HCT116 (cell line): ENCODE results near the gene MCCD1. TPM values are rescaled to one million over a fixed set of nuclear protein-coding genes. Genes with fewer than 3 reads are reported as not detected.

Experiments
- ATAC-seq: fragments of 200-7000 bp; cut with Tn5 transposase; 2 replicates; pipeline ENCODE4 v1.9.1; 2020; ENCODE audit warnings: mild to moderate bottlenecking, moderate library complexity
- BruUV-seq: library from RNA; stranded (reverse); fragments of 400-500 nt; replicated peaks from 2 replicates; lab custom pipeline; 2021; lab: Mats Ljungman, UMichigan
- CTCF ChIA-PET: fragments of 300-600 bp; sonication (Branson Sonifier 250); formaldehyde crosslinking; loops from one replicate; lab custom pipeline; 2021; ENCODE audit warnings: antibody characterized with exemption; lab: Charles Lee
- POLR2A ChIA-PET: fragments of 300-600, 350-600 bp; sonication (Branson Sonifier 250); formaldehyde crosslinking; loops from one replicate; lab custom pipeline; 2021; ENCODE audit warnings: antibody characterized with exemption; lab: Charles Lee
- RAD21 ChIA-PET, 2 experiments: fragments of 300-600 bp; sonication (Branson Sonifier 250); formaldehyde crosslinking; loops; one replicate each; lab custom pipeline; 2023; ENCODE audit warnings: low total read pairs in 2 of 2; ENCODE audit not compliant: uncharacterized antibody in 2 of 2, unreplicated experiment in 2 of 2, low non-redundant PET in 1 of 2; lab: Charles Lee
- DNase-seq: peaks from one replicate; pipeline ENCODE4 v3.0.0-alpha.2; 2010; ENCODE audit warnings: low read depth, low spot score
- H2AFZ ChIP-seq: fragments of 200-600 bp; shearing (Covaris generic), sonication (generic); 2 replicates; pipeline ENCODE4 v1.6.1; 2017; ENCODE audit warnings: low read depth, mixed run types, mixed read lengths, antibody characterized with exemption, low read length; ENCODE audit not compliant: poor library complexity, severe bottlenecking
- H3K27ac ChIP-seq: 2 replicates; pipeline ENCODE4 v1.5.1; 2012; ENCODE audit warnings: low read depth, low read length
- H3K27me3 ChIP-seq: fragments of 200-600 bp; sonication (generic); 2 replicates; pipeline ENCODE4 v1.6.1; 2016; ENCODE audit warnings: mixed run types, low read length, mixed read lengths; ENCODE audit not compliant: insufficient read depth
- H3K36me3 ChIP-seq, 2 experiments: fragments of 200-500 bp in 1 of 2; fragments of 200-600 bp in 1 of 2; sonication (Bioruptor generic) in 1 of 2; sonication (generic) in 1 of 2; 2 replicates each; pipeline versions ENCODE4 v1.5.1 to v1.6.1; 2014 to 2016; ENCODE audit warnings: low read length in 2 of 2, inconsistent platforms in 1 of 2, mixed read lengths in 1 of 2, mixed run types in 1 of 2; ENCODE audit not compliant: insufficient read depth in 2 of 2, control insufficient read depth in 1 of 2
- H3K4me1 ChIP-seq, 2 experiments: fragments of 200-600 bp in 1 of 2; sonication (generic) in 1 of 2; 2 replicates each; pipeline versions ENCODE4 v1.5.1 to v1.6.1; 2012 to 2017; ENCODE audit warnings: low read length in 2 of 2, inconsistent platforms in 1 of 2, mild to moderate bottlenecking in 1 of 2, mixed read lengths in 1 of 2, mixed run types in 1 of 2, moderate library complexity in 1 of 2; ENCODE audit not compliant: insufficient read depth in 2 of 2, control insufficient read depth in 1 of 2
- H3K4me2 ChIP-seq: fragments of 200-600 bp; sonication (generic); 2 replicates; pipeline ENCODE4 v1.6.1; 2017; ENCODE audit warnings: mixed run types, low read length, mixed read lengths
- H3K4me3 ChIP-seq, 2 experiments: fragments of 200-600 bp in 1 of 2; sonication (generic) in 1 of 2; replicated peaks in 1 of 2; 2 replicates each; pipeline ENCODE4 v1.5.1; 2011 to 2016; ENCODE audit warnings: low read length in 2 of 2, control low read depth in 1 of 2, low read depth in 1 of 2, mild to moderate bottlenecking in 1 of 2, mixed read lengths in 1 of 2, mixed run types in 1 of 2
- H3K79me2 ChIP-seq: fragments of 200-600 bp; sonication (generic); 2 replicates; pipeline ENCODE4 v1.6.1; 2017; ENCODE audit warnings: mild to moderate bottlenecking, mixed run types, low read length, moderate library complexity, mixed read lengths; ENCODE audit not compliant: insufficient read depth
- H3K9ac ChIP-seq: fragments of 200-600 bp; sonication (generic); 2 replicates; pipeline ENCODE4 v1.6.1; 2016; ENCODE audit warnings: low read length, mixed read lengths
- H3K9me2 ChIP-seq: fragments of 200-600 bp; sonication (generic), shearing (Covaris generic); 2 replicates; pipeline ENCODE4 v1.6.1; 2017; ENCODE audit warnings: mixed run types, mild to moderate bottlenecking, moderate library complexity; ENCODE audit not compliant: insufficient read depth
- H3K9me3 ChIP-seq, 2 experiments: fragments of 200-500 bp in 1 of 2; fragments of 200-600 bp in 1 of 2; sonication (Bioruptor generic) in 1 of 2; sonication (generic) in 1 of 2; 2 replicates each; pipeline ENCODE4 v1.6.1; 2014 to 2017; ENCODE audit warnings: low read length in 2 of 2, mixed read lengths in 2 of 2, inconsistent platforms in 1 of 2, low read depth in 1 of 2, mild to moderate bottlenecking in 1 of 2, mixed run types in 1 of 2, moderate library complexity in 1 of 2; ENCODE audit not compliant: control insufficient read depth in 1 of 2, insufficient read depth in 1 of 2
- H4K20me1 ChIP-seq: fragments of 200-600 bp; sonication (generic), shearing (Covaris generic); 2 replicates; pipeline ENCODE4 v1.6.1; 2017; ENCODE audit warnings: mixed run types, mild to moderate bottlenecking, moderate library complexity; ENCODE audit not compliant: insufficient read depth
- ATF3 ChIP-seq: IDR thresholded peaks from 2 replicates; pipeline ENCODE4 v1.6.1; 2012
- CBX3 ChIP-seq: IDR thresholded peaks from 2 replicates; pipeline ENCODE4 v1.6.1; 2012; ENCODE audit warnings: low read depth
- CEBPB ChIP-seq: IDR thresholded peaks from 2 replicates; pipeline ENCODE4 v1.6.1; 2012; ENCODE audit warnings: low read depth
- EGR1 ChIP-seq: IDR thresholded peaks from 2 replicates; pipeline ENCODE4 v1.6.1; 2012; ENCODE audit warnings: low read depth
- ELF1 ChIP-seq: IDR thresholded peaks from 2 replicates; pipeline ENCODE4 v1.6.1; 2012; ENCODE audit warnings: low read depth, borderline replicate concordance
- POLR2A ChIP-seq: IDR thresholded peaks from 2 replicates; pipeline ENCODE4 v1.7.0; 2011; ENCODE audit warnings: borderline replicate concordance; ENCODE audit not compliant: insufficient read depth, insufficient read length; ENCODE audit errors: extremely low read depth
- YY1 ChIP-seq: IDR thresholded peaks from 2 replicates; pipeline ENCODE4 v1.6.1; 2011; ENCODE audit warnings: low read length, low read depth, moderate library complexity, mild to moderate bottlenecking; ENCODE audit not compliant: insufficient replicate concordance; ENCODE audit errors: extremely low read depth
- ZNF274 ChIP-seq: fragments of 200-500 bp; sonication (Bioruptor generic); IDR thresholded peaks from 2 replicates; pipeline ENCODE4 v1.6.1; 2014; ENCODE audit warnings: mild to moderate bottlenecking, low read depth, low read length, inconsistent platforms
- intact Hi-C: fragments of 100-400 bp; cut with micrococcal nuclease; formaldehyde crosslinking; loops from 2 replicates; pipeline ENCODE4 v1.10.0; 2022
- total RNA-seq: library from RNA; stranded (reverse); gene quantifications from one replicate; pipeline ENCODE4 v1.2.1, GENCODE V29; 2021; ENCODE audit not compliant: unreplicated experiment
- TF ChIP-seq, protein P1 (sequence below): IDR thresholded peaks from 2 replicates; pipeline ENCODE4 v1.6.1; 2012; ENCODE audit warnings: low read depth

Gene MCCD1
- total RNA-seq, 1 experiment from 2014 or later: not detected

DNA sequence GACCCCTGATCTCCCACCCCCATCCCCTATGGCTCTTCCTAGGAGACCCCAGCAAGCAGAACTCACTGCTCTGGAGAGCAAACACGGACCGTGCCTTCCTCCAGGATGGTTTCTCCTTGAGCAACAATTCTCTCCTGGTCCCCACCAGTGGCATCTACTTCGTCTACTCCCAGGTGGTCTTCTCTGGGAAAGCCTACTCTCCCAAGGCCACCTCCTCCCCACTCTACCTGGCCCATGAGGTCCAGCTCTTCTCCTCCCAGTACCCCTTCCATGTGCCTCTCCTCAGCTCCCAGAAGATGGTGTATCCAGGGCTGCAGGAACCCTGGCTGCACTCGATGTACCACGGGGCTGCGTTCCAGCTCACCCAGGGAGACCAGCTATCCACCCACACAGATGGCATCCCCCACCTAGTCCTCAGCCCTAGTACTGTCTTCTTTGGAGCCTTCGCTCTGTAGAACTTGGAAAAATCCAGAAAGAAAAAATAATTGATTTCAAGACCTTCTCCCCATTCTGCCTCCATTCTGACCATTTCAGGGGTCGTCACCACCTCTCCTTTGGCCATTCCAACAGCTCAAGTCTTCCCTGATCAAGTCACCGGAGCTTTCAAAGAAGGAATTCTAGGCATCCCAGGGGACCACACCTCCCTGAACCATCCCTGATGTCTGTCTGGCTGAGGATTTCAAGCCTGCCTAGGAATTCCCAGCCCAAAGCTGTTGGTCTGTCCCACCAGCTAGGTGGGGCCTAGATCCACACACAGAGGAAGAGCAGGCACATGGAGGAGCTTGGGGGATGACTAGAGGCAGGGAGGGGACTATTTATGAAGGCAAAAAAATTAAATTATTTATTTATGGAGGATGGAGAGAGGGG lies 44.7 kb downstream of the MCCD1 start:
- POLR2A ChIA-PET: no interaction called here
- H3K27me3 ChIP-seq: no peaks in the 10 kb centered on the region
- ATAC-seq (no peak), DNase-seq (no peak)
- H3K27ac ChIP-seq: no peak overlapping the region
- H3K4me2 ChIP-seq: no peak overlapping the region
- 0 out of 4 replicates have a peak, but pooled peaks cover 0 to 3% of the 10 kb centered on the region in 2 experiments for H3K4me1 ChIP-seq
- intact Hi-C loops: no loop called here
- RAD21 ChIA-PET: no interaction called here
- no TSS peak for BruUV-seq
- H3K9me3 ChIP-seq: no peaks in the 10 kb centered on the region
- H3K79me2 ChIP-seq: no peaks in the 10 kb centered on the region
- H3K4me3 ChIP-seq: no peak overlapping the region
- H3K36me3 ChIP-seq: no peaks in the 10 kb centered on the region
- H4K20me1 ChIP-seq: no peaks in the 10 kb centered on the region
- CTCF ChIA-PET: no interaction called here
- H2AFZ ChIP-seq: no peak overlapping the region
- H3K9ac ChIP-seq: no peak overlapping the region
- no peaks in the 10 kb centered on the region for H3K9me2 ChIP-seq
- TF ChIP-seq, protein P1, sequence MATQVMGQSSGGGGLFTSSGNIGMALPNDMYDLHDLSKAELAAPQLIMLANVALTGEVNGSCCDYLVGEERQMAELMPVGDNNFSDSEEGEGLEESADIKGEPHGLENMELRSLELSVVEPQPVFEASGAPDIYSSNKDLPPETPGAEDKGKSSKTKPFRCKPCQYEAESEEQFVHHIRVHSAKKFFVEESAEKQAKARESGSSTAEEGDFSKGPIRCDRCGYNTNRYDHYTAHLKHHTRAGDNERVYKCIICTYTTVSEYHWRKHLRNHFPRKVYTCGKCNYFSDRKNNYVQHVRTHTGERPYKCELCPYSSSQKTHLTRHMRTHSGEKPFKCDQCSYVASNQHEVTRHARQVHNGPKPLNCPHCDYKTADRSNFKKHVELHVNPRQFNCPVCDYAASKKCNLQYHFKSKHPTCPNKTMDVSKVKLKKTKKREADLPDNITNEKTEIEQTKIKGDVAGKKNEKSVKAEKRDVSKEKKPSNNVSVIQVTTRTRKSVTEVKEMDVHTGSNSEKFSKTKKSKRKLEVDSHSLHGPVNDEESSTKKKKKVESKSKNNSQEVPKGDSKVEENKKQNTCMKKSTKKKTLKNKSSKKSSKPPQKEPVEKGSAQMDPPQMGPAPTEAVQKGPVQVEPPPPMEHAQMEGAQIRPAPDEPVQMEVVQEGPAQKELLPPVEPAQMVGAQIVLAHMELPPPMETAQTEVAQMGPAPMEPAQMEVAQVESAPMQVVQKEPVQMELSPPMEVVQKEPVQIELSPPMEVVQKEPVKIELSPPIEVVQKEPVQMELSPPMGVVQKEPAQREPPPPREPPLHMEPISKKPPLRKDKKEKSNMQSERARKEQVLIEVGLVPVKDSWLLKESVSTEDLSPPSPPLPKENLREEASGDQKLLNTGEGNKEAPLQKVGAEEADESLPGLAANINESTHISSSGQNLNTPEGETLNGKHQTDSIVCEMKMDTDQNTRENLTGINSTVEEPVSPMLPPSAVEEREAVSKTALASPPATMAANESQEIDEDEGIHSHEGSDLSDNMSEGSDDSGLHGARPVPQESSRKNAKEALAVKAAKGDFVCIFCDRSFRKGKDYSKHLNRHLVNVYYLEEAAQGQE: no peak
- TF ChIP-seq YY1 (no peak), ELF1 (no peak), ZNF274 (no peak), EGR1 (no peak), CEBPB (no peak), ATF3 (no peak), CBX3 (no peak), POLR2A (no peak)
